Activated CD4-positive, alpha-beta T cell treated with anti-CD3 and anti-CD28 coated beads for 4 hours (primary cell): Measurements from ENCODE around the gene GIMAP1.
A peak's percentile ranks its signal among the peaks of the same experiment; 100 is the strongest.
"Not testable (repeated sequence)": the region's sequence is repeated elsewhere in the genome, so short reads cannot be mapped to it uniquely, and the experiment has no call there.

Experiments used
- DNase-seq, 2 donors: peaks; one replicate each; pipeline ENCODE4 v3.0.0-alpha.2; 2020

Gene GIMAP1

GRCh38 chr7:150716368-150716767 lies at the start of gene GIMAP1:
GIMAP1 (plus strand) TSS chr7:150716613; CDS start chr7:150719048, 2,435 bp downstream.
- DNase-seq, result peak; percentile 60 to 64

GRCh38 chr7:150668472-150668911 lies 47.9 kb upstream of the GIMAP1 start:
- peak; percentile 69 to 70 for DNase-seq

GRCh38 chr7:150668977-150669376 lies 47.4 kb upstream of the GIMAP1 start:
- DNase-seq, result no peak

- not testable (repeated sequence) for DNase-seq
Measured at GRCh38 chr7:150671798-150672585, 44.4 kb upstream of the GIMAP1 start.

- DNase-seq, result no peak
Measured at GRCh38 chr7:150675714-150676113, 40.7 kb upstream of the GIMAP1 start.

- not testable (repeated sequence) for DNase-seq
Measured at GRCh38 chr7:150676276-150676675, 40.1 kb upstream of the GIMAP1 start.

GRCh38 chr7:150676854-150677253 lies 39.6 kb upstream of the GIMAP1 start:
- not testable (repeated sequence) for DNase-seq

- not testable (repeated sequence) for DNase-seq
Measured at GRCh38 chr7:150678601-150679000, 37.8 kb upstream of the GIMAP1 start.

GRCh38 chr7:150680364-150680763 lies 36.0 kb upstream of the GIMAP1 start:
- DNase-seq, result not testable (repeated sequence)

- DNase-seq, result peak; percentile 54
Measured at GRCh38 chr7:150685219-150686029, 31.0 kb upstream of the GIMAP1 start, which contains the start of gene GIMAP2. GIMAP2 (plus strand) TSS chr7:150685706; CDS start chr7:150687060, 1,354 bp downstream.

- no peak for DNase-seq
Measured at GRCh38 chr7:150686030-150686631, 30.3 kb upstream of the GIMAP1 start.

GRCh38 chr7:150688630-150689029 lies 27.8 kb upstream of the GIMAP1 start:
- DNase-seq, result no peak

- DNase-seq, result no peak
Measured at GRCh38 chr7:150695654-150696053, 20.8 kb upstream of the GIMAP1 start.

GRCh38 chr7:150703209-150703608 lies 13.2 kb upstream of the GIMAP1 start:
- DNase-seq, result no peak

- DNase-seq, result peak in 1 of 2 donors; percentile 33
Measured at GRCh38 chr7:150715293-150715692, 1.1 kb upstream of the GIMAP1 start.

- no peak for DNase-seq
Measured at GRCh38 chr7:150715738-150716137, 675 bp upstream of the GIMAP1 start.

GRCh38 chr7:150716939-150717338 lies 526 bp downstream of the GIMAP1 start:
- DNase-seq, result no peak

- DNase-seq, result no peak
Measured at GRCh38 chr7:150717814-150718420, 1.5 kb downstream of the GIMAP1 start.

GRCh38 chr7:150719436-150719835 lies 3.0 kb downstream of the GIMAP1 start:
- DNase-seq, result no peak

- no peak for DNase-seq
Measured at GRCh38 chr7:150719960-150720891, 3.8 kb downstream of the GIMAP1 start.

GRCh38 chr7:150721970-150722373 lies 5.6 kb downstream of the GIMAP1 start:
- no peak for DNase-seq
